GM19328 (cell line): ENCODE results near the gene CASZ1.
A peak's percentile ranks its signal among the peaks of the same experiment; 100 is the strongest.

Experiments
- ATAC-seq: cut with Tn5 transposase; IDR thresholded peaks from one replicate; pipeline ENCODE4 v1.9.1; 2021; ENCODE audit warnings: mild to moderate bottlenecking, moderate library complexity; ENCODE audit not compliant: unreplicated experiment

Gene CASZ1

GRCh38 chr1:10712568-10713362 is 83.7 kb downstream of the CASZ1 start:
- ATAC-seq, result no peak

- no peak for ATAC-seq
Observed at GRCh38 chr1:10710489-10710888, 86.0 kb downstream of the CASZ1 start.

- no peak for ATAC-seq
Observed at GRCh38 chr1:10709646-10710045, 86.8 kb downstream of the CASZ1 start.

- ATAC-seq, result no peak
Observed at GRCh38 chr1:10709165-10709564, 87.3 kb downstream of the CASZ1 start.

GRCh38 chr1:10708757-10709156 is 87.7 kb downstream of the CASZ1 start:
- no peak for ATAC-seq

GRCh38 chr1:10707208-10707607 is 89.2 kb downstream of the CASZ1 start:
- ATAC-seq, result no peak

- ATAC-seq, result no peak
Observed at GRCh38 chr1:10706376-10706913, 90.0 kb downstream of the CASZ1 start.

- no peak for ATAC-seq
Observed at GRCh38 chr1:10705953-10706352, 90.5 kb downstream of the CASZ1 start.

GRCh38 chr1:10704368-10704882 is 92.0 kb downstream of the CASZ1 start:
- no peak for ATAC-seq

- ATAC-seq, result no peak
Observed at GRCh38 chr1:10703702-10704101, 92.7 kb downstream of the CASZ1 start.

GRCh38 chr1:10701145-10701544 is 95.3 kb downstream of the CASZ1 start:
- no peak for ATAC-seq

GRCh38 chr1:10699470-10699835 is 97.0 kb downstream of the CASZ1 start:
- ATAC-seq, result no peak

- no peak for ATAC-seq
Observed at GRCh38 chr1:10698726-10699469, 97.5 kb downstream of the CASZ1 start.

GRCh38 chr1:10697621-10698160 is 98.8 kb downstream of the CASZ1 start:
- no peak for ATAC-seq

- ATAC-seq, result no peak
Observed at GRCh38 chr1:10696977-10697376, 99.5 kb downstream of the CASZ1 start.

- ATAC-seq, result peak; percentile 45
Observed at GRCh38 chr1:10694633-10695627, 101.5 kb downstream of the CASZ1 start.

- ATAC-seq, result peak; percentile 33
Observed at GRCh38 chr1:10694274-10694632, 102.2 kb downstream of the CASZ1 start.

GRCh38 chr1:10693497-10694273 is 102.8 kb downstream of the CASZ1 start:
- ATAC-seq, result no peak

GRCh38 chr1:10693152-10693496 is 103.3 kb downstream of the CASZ1 start:
- no peak for ATAC-seq
